ENCODE measurements around the gene CCDC154. TPM values are rescaled to one million over a fixed set of nuclear protein-coding genes. Genes with fewer than 3 reads are reported as not detected.

The CCDC154 gene
- total and polyA plus RNA-seq, 10 of the 15 experiments (the other 5 are each of a cell fraction or from before 2014, with no cell fraction given) = 0.06 to 0.26 (median 0.25) TPM; not detected in 7

- intact Hi-C loops (cut with micrococcal nuclease; ENCODE audit: unreplicated experiment) = loop anchor here (5.0 kb wide), 1 partner anchor 48 kb away; the partner anchor contains the start of gene UQCC4
- ChIA-PET SMC1A (ENCODE audit: uncharacterized antibody, unreplicated experiment) (interaction anchor here (0.9 kb wide), 1 partner anchor 50 kb away, joined by 3 read pairs; the partner anchor contains the start of gene UQCC4), POLR2A (interaction anchor here (0.9 to 1.8 kb wide), 8 partner anchors 9 to 50 kb away, joined by 3 to 7 read pairs (median 4); partner anchors contain the start of genes TELO2 and UQCC4), RAD21 (ENCODE audit: unreplicated experiment) (no interaction called here), CTCF (interaction anchor here (0.6 to 1.2 kb wide), 3 partner anchors 42 to 810 kb away, joined by 3 to 4 read pairs (median 3); partner anchors contain the start of gene MAPK8IP3)
- Histone ChIP-seq H3K4me3 (peak overlapping the region; percentile 41; the same call in 1 of the 2 replicates), H4K20me1 (ENCODE audit: control insufficient read depth, insufficient read depth) (no peaks in the 10 kb centered on the region), H3K4me2 (ENCODE audit: control insufficient read depth, insufficient read depth) (peak overlapping the region; percentile 87), H3K9me3 (replicated peaks; ENCODE audit: control insufficient read depth, insufficient read depth, low read length) (no peaks in the 10 kb centered on the region), H3K4me1 (ENCODE audit: control insufficient read depth, insufficient read depth, low read length) (peaks cover 20% of the 10 kb centered on the region), H3K79me2 (ENCODE audit: control insufficient read depth, insufficient read depth, low read length) (peaks cover 59% of the 10 kb centered on the region), H2AFZ (ENCODE audit: control insufficient read depth, low read depth, low read length) (no peak overlapping the region; the same call in 1 of the 2 replicates), H3K9ac (ENCODE audit: control insufficient read depth, insufficient read depth, low read length) (peak overlapping the region; percentile 75), H3K27me3 (replicated peaks in 1 of 2; ENCODE audit: control insufficient read depth in 2 of 2, insufficient read depth in 2 of 2, low read length in 1 of 2) (no peaks in the 10 kb centered on the region), H3K27ac (ENCODE audit: control insufficient read depth, insufficient read depth) (peak overlapping the region; percentile 92), H3K36me3 (ENCODE audit: control insufficient read depth in 2 of 2, insufficient read depth in 2 of 2, low read length in 1 of 2) (no peaks in the 10 kb centered on the region)
- ATAC-seq = peak; percentile 70
- no peak for DNase-seq (ENCODE audit: low read depth, low spot score)
- in situ Hi-C loops (cut with MboI) = no loop called here
- 60% methylated on average over 14 of the region's 14 CpGs for WGBS (ENCODE audit: insufficient coverage, insufficient replicate concordance, low lambda C conversion rate, missing lambda C conversion rate)
- FAIRE-seq = peak; percentile 31
- BruUV-seq (replicated peaks) = no TSS peak
- peak; percentile 50; the same call in 1 of the 2 replicates for TF ChIP-seq RUNX3 (IDR thresholded peaks at IDR 0.05; ENCODE audit: low read length)
- TF ChIP-seq CBX5 (IDR thresholded peaks at IDR 0.05; ENCODE audit: low read depth) = no peak
- peak; percentile 49; the same call in 1 of the 2 replicates for TF ChIP-seq POLR2AphosphoS5 (IDR thresholded peaks at IDR 0.05; ENCODE audit: low read length)
- TF ChIP-seq ZZZ3 (IDR thresholded peaks at IDR 0.05; ENCODE audit: control insufficient read depth, insufficient read length, low read depth) = no peak
- TF ChIP-seq TAF1 (IDR thresholded peaks at IDR 0.05; ENCODE audit: borderline replicate concordance, low read depth, low read length) = 0 out of 2 replicates have a peak, but pooled peaks have one; percentile 19
- no peak for TF ChIP-seq KLF5 (IDR thresholded peaks at IDR 0.05; ENCODE audit: partially characterized antibody)
- TF ChIP-seq IKZF2 (IDR thresholded peaks at IDR 0.05) = peak; percentile 25 to 40; a peak in 3 of 4 replicates
- TF ChIP-seq NR2F1 (conservative IDR thresholded peaks at IDR 0.05) = 0 out of 2 replicates have a peak, but pooled peaks have one; percentile 18
- no peak; the same call in 1 of the 2 replicates for TF ChIP-seq CHD2 (IDR thresholded peaks at IDR 0.05; ENCODE audit: borderline replicate concordance, low read depth, low read length)
- no peak for TF ChIP-seq SUPT20H (IDR thresholded peaks at IDR 0.05; ENCODE audit: borderline replicate concordance, control insufficient read depth, low read depth, low read length)
- TF ChIP-seq PAX5 (IDR thresholded peaks at IDR 0.05; ENCODE audit: borderline replicate concordance, low read depth, low read length) = 0 out of 2 replicates have a peak, but pooled peaks have one; percentile 9
- TF ChIP-seq JUNB (IDR thresholded peaks at IDR 0.05) = no peak
- TF ChIP-seq DPF2 (IDR thresholded peaks at IDR 0.05) = peak; percentile 40; the same call in 1 of the 2 replicates
- peak; percentile 64 for TF ChIP-seq POLR2A (IDR thresholded peaks at IDR 0.05; ENCODE audit: low read depth, low read length)
- peak in 1 of 2 experiments; percentile 53; a peak in 1 of 3 replicates for TF ChIP-seq EGR1 (IDR thresholded peaks at IDR 0.05; ENCODE audit: borderline replicate concordance in 1 of 2, low read depth in 2 of 2, low read length in 2 of 2)
- peak; percentile 63; the same call in 1 of the 2 replicates for TF ChIP-seq IKZF1 (conservative IDR thresholded peaks at IDR 0.05)
- no peak for TF ChIP-seq CEBPZ (IDR thresholded peaks at IDR 0.05; ENCODE audit: low read depth, low read length)
- TF ChIP-seq ETV6 (conservative IDR thresholded peaks at IDR 0.05 in 1 of 2, IDR thresholded peaks at IDR 0.05 in 1 of 2; ENCODE audit: borderline replicate concordance in 1 of 2, low read depth in 1 of 2) = no peak
Measured at GRCh38 chr16:1470481-1471251, 26.3 kb upstream of the CCDC154 start.

Measured in GM12878 (cell line).